HepG2 (cell line): Measurements from ENCODE around the gene IGHMBP2. TPM values are rescaled to one million over a fixed set of nuclear protein-coding genes. Genes with fewer than 3 reads are reported as not detected.
A peak's percentile ranks its signal among the peaks of the same experiment; 100 is the strongest.

Experiments
- HMGA1 ChIP-seq: sonication (generic); formaldehyde crosslinking; conservative IDR thresholded peaks from 2 replicates; pipeline ENCODE4 v1.4.0; 2020; ENCODE audit warnings: missing genetic modification reagents
- KLF15 ChIP-seq: sonication (generic); formaldehyde crosslinking; IDR thresholded peaks from 2 replicates; pipeline ENCODE4 v1.8.1; 2023; ENCODE audit warnings: borderline replicate concordance, mild to moderate bottlenecking, inconsistent platforms, missing genetic modification reagents, mixed read lengths
- SP140L ChIP-seq: sonication (generic); formaldehyde crosslinking; IDR thresholded peaks from 2 replicates; pipeline ENCODE4 v1.4.0; 2020; ENCODE audit warnings: missing genetic modification reagents, borderline replicate concordance
- ZBTB21 ChIP-seq: sonication (generic); formaldehyde crosslinking; IDR thresholded peaks from 2 replicates; pipeline ENCODE4 v1.4.0; 2020; ENCODE audit warnings: missing genetic modification reagents
- ZFP82 ChIP-seq: sonication (generic); formaldehyde crosslinking; IDR thresholded peaks from 2 replicates; pipeline ENCODE4 v1.5.1; 2020; ENCODE audit warnings: mild to moderate bottlenecking, missing genetic modification reagents, borderline replicate concordance
- ZNF337 ChIP-seq: sonication (generic); formaldehyde crosslinking; IDR thresholded peaks from 2 replicates; pipeline ENCODE4 v1.5.1; 2020; ENCODE audit warnings: missing genetic modification reagents, low read depth, mild to moderate bottlenecking, borderline replicate concordance
- ZNF451 ChIP-seq: sonication (generic); formaldehyde crosslinking; IDR thresholded peaks from 2 replicates; pipeline ENCODE4 v1.5.0; 2020; ENCODE audit warnings: mild to moderate bottlenecking, missing genetic modification reagents
- ZNF605 ChIP-seq: sonication (generic); formaldehyde crosslinking; IDR thresholded peaks from 2 replicates; pipeline ENCODE4 v1.8.0; 2022; ENCODE audit warnings: mild to moderate bottlenecking, missing genetic modification reagents
- ZNF670 ChIP-seq: sonication (generic); formaldehyde crosslinking; IDR thresholded peaks from 2 replicates; pipeline ENCODE4 v1.8.0; 2022; ENCODE audit warnings: mild to moderate bottlenecking, missing genetic modification reagents, borderline replicate concordance
- polyA plus RNA-seq, 8 experiments: library from polyadenylated mRNA; depleted of rRNA in 3 of 8; stranded (reverse) in 7 of 8; unstranded in 1 of 8; fragments of >200 nt; fragmentation: Illumina TruSeq in 4 of 8; extraction: Trizol in 4 of 8; gene quantifications; 2 replicates each; pipeline versions ENCODE4 v1.2.1 to v1.2.3, GENCODE V29; 2011 to 2016; ENCODE audit warnings: low read depth in 4 of 8, missing spikeins in 1 of 8, mixed read lengths in 1 of 8; ENCODE audit not compliant: insufficient read depth in 1 of 8
- total RNA-seq, 5 experiments: library from RNA; depleted of rRNA; stranded (reverse); fragments of >200 nt; fragmentation: Illumina TruSeq; extraction: Trizol; gene quantifications; 2 replicates each; pipeline ENCODE4 v1.2.3, GENCODE V29; 2016; ENCODE audit warnings: low read depth in 1 of 5
- TF ChIP-seq, protein P1 (sequence below): sonication (generic); formaldehyde crosslinking; IDR thresholded peaks from 2 replicates; pipeline ENCODE4 v1.4.0; 2020; ENCODE audit warnings: missing genetic modification reagents, borderline replicate concordance
- TF ChIP-seq, protein P2 (sequence below): sonication (generic); formaldehyde crosslinking; conservative IDR thresholded peaks from 2 replicates; pipeline ENCODE4 v1.8.0; 2022; ENCODE audit warnings: mild to moderate bottlenecking, moderate library complexity, missing genetic modification reagents

The IGHMBP2 gene
- total and polyA plus RNA-seq, 2 of the 13 experiments (the other 11 are each of a cell fraction or from before 2014, with no cell fraction given) = 8.9 to 9.9 TPM

DNA sequence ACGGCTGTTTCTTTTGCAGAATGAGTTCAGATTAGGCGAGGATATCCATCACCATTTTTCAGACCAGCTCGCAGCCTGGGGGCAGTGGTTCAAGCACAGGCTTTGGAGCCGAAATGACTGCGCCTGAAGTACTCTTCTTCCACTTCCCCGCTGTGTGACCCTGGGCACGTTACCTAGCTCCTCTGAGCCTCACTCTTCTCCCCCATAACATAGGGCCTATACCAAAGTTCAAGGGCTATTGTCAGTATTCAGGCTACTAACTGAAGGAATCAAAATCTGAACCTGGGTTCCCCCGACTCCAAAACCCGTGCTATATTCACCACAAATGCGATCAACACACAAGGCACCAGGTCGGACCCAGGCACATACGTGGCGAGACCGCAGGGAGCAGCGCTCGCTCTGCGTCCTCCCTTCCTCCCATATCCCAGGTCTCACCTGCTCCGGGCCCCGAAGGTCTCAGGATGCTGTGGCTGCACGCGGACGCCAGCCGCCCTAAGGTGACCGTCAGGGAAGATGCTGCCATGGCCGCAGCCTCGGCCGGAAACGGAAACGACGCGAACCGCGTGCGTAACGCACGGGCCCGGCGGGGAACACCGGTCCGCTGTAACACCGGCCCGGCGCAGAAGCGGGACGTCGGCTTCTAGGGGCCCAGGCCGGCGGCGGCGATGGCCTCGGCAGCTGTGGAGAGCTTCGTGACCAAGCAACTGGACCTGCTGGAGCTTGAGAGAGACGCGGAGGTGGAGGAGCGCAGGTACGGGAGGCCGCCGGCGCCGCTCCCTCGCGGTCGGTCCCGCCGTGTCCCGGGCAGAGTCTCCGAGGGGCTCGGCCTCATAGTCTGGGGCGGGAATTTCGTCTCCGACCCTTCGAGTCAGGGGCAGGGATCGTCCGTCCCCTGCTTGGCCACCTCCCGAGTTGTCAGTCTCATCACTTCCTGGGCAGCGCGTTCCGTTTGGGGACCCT, at the start of gene IGHMBP2, which contains the start of gene MRPL21 (continued):
- TF ChIP-seq, protein P1, sequence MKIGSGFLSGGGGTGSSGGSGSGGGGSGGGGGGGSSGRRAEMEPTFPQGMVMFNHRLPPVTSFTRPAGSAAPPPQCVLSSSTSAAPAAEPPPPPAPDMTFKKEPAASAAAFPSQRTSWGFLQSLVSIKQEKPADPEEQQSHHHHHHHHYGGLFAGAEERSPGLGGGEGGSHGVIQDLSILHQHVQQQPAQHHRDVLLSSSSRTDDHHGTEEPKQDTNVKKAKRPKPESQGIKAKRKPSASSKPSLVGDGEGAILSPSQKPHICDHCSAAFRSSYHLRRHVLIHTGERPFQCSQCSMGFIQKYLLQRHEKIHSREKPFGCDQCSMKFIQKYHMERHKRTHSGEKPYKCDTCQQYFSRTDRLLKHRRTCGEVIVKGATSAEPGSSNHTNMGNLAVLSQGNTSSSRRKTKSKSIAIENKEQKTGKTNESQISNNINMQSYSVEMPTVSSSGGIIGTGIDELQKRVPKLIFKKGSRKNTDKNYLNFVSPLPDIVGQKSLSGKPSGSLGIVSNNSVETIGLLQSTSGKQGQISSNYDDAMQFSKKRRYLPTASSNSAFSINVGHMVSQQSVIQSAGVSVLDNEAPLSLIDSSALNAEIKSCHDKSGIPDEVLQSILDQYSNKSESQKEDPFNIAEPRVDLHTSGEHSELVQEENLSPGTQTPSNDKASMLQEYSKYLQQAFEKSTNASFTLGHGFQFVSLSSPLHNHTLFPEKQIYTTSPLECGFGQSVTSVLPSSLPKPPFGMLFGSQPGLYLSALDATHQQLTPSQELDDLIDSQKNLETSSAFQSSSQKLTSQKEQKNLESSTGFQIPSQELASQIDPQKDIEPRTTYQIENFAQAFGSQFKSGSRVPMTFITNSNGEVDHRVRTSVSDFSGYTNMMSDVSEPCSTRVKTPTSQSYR (CRISPR knock-in tag) = peak; percentile 64; the same call in 1 of the 2 replicates
- TF ChIP-seq ZNF337 (CRISPR knock-in tag) = peak; percentile 86; the same call in 1 of the 2 replicates
- 0 out of 2 replicates have a peak, but pooled peaks have one; percentile 63 for TF ChIP-seq ZFP82 (CRISPR knock-in tag)
- TF ChIP-seq, protein P2, sequence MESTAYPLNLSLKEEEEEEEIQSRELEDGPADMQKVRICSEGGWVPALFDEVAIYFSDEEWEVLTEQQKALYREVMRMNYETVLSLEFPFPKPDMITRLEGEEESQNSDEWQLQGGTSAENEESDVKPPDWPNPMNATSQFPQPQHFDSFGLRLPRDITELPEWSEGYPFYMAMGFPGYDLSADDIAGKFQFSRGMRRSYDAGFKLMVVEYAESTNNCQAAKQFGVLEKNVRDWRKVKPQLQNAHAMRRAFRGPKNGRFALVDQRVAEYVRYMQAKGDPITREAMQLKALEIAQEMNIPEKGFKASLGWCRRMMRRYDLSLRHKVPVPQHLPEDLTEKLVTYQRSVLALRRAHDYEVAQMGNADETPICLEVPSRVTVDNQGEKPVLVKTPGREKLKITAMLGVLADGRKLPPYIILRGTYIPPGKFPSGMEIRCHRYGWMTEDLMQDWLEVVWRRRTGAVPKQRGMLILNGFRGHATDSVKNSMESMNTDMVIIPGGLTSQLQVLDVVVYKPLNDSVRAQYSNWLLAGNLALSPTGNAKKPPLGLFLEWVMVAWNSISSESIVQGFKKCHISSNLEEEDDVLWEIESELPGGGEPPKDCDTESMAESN (CRISPR knock-in tag) = peak; percentile 93
- TF ChIP-seq ZBTB21 (CRISPR knock-in tag) = peak; percentile 75
- peak; percentile 75; the same call in 1 of the 2 replicates for TF ChIP-seq ZNF670 (CRISPR knock-in tag)
- TF ChIP-seq SP140L (CRISPR knock-in tag) = no peak
- TF ChIP-seq HMGA1 (CRISPR knock-in tag) = no peak
- peak; percentile 83; the same call in 1 of the 2 replicates for TF ChIP-seq ZNF451 (CRISPR knock-in tag)
- no peak for TF ChIP-seq KLF15 (CRISPR knock-in tag)
- TF ChIP-seq ZNF605 = peak; percentile 45
